ENCODE results near the gene CAV2.

Gene CAV2

DNA sequence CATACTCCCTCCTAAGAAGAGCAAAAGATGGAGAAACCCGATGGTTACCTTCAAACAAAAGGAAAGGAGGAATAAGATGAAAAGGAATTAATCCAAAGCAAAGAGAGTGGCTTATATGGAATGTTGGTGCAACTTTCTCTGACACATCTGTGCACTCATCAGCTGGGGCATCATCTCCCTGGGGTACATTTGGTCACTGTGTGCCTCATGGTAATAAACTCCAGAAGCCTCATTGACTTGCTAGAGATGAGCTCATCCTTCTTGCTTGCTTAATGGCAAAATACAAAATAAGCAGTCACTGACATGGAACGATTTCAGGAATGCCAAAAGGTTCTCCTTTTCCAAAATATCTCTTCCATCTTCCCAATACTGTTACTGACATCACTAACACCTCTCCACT is 47.8 kb downstream of the CAV2 start:
- no peaks in the 10 kb centered on the region for H3K36me3 ChIP-seq (replicated peaks in 1 of 2; ENCODE audit: control insufficient read depth in 2 of 2, insufficient read depth in 2 of 2, low read length in 2 of 2)
- DNase-seq (ENCODE audit: low spot score) = no peak
- H3K9ac ChIP-seq (ENCODE audit: low read depth, low read length, poor library complexity) = no peak overlapping the region
- no peak overlapping the region for H3K4me2 ChIP-seq (ENCODE audit: insufficient read depth, low read length, poor library complexity, severe bottlenecking)
- no CpG with 5 or more reads among the region's 2 CpGs for WGBS, 2 donors (ENCODE audit: extremely low coverage in 2 of 2, insufficient read length in 2 of 2, insufficient replicate concordance in 1 of 2)
- H2BK12ac ChIP-seq (ENCODE audit: low read length) = no peak overlapping the region
- H2BK5ac ChIP-seq (ENCODE audit: low read length) = no peak overlapping the region
- no peak overlapping the region for H3K23ac ChIP-seq (ENCODE audit: low read depth, low read length, poor library complexity)
- H3K14ac ChIP-seq (ENCODE audit: low read length) = no peak overlapping the region
- H3K27me3 ChIP-seq (ENCODE audit: control insufficient read depth in 3 of 3, insufficient read depth in 3 of 3, low read depth in 1 of 3, low read length in 3 of 3) = no peaks in the 10 kb centered on the region
- no peak overlapping the region for H3K18ac ChIP-seq (ENCODE audit: low read length)
- no peak overlapping the region for H3K4me3 ChIP-seq (ENCODE audit: low read length in 2 of 2)
- H2BK15ac ChIP-seq (ENCODE audit: low read length) = no peak overlapping the region
- no peaks in the 10 kb centered on the region for H3K9me3 ChIP-seq (replicated peaks in 1 of 2; ENCODE audit: control insufficient read depth in 2 of 2, insufficient read depth in 1 of 2, low read depth in 1 of 2, low read length in 2 of 2)
- no peak overlapping the region for H4K91ac ChIP-seq (ENCODE audit: low read depth, low read length, poor library complexity)
- no peaks in the 10 kb centered on the region for H3K79me1 ChIP-seq (ENCODE audit: low read depth, low read length)
- H2AK5ac ChIP-seq (ENCODE audit: low read depth, low read length) = no peak overlapping the region
- no peak overlapping the region for H3K27ac ChIP-seq (replicated peaks; ENCODE audit: low read length)
- no peak overlapping the region for H4K8ac ChIP-seq (ENCODE audit: low read depth, low read length)
- H3K4me1 ChIP-seq (ENCODE audit: control insufficient read depth in 2 of 2, insufficient read depth in 1 of 2, low read depth in 1 of 2, low read length in 2 of 2) = peaks cover 0 to 2% of the 10 kb centered on the region in 2 donors
- no peak overlapping the region for H2BK120ac ChIP-seq (ENCODE audit: low read depth, low read length)
- no peak overlapping the region for H2AFZ ChIP-seq (ENCODE audit: low read length)
- H3K4ac ChIP-seq (ENCODE audit: low read length) = no peak overlapping the region

GRCh38 chr7:116548506-116548905 is 49.0 kb downstream of the CAV2 start:
- no peaks in the 10 kb centered on the region for H3K9me3 ChIP-seq (replicated peaks in 1 of 2; ENCODE audit: control insufficient read depth in 2 of 2, insufficient read depth in 1 of 2, low read depth in 1 of 2, low read length in 2 of 2)
- no peak overlapping the region for H3K14ac ChIP-seq (ENCODE audit: low read length)
- no peak overlapping the region for H2AFZ ChIP-seq (ENCODE audit: low read length)
- H3K79me1 ChIP-seq (ENCODE audit: low read depth, low read length) = no peaks in the 10 kb centered on the region
- no peak overlapping the region for H3K9ac ChIP-seq (ENCODE audit: low read depth, low read length, poor library complexity)
- no peak overlapping the region for H4K91ac ChIP-seq (ENCODE audit: low read depth, low read length, poor library complexity)
- H3K36me3 ChIP-seq (replicated peaks in 1 of 2; ENCODE audit: control insufficient read depth in 2 of 2, insufficient read depth in 2 of 2, low read length in 2 of 2) = no peaks in the 10 kb centered on the region
- no peak overlapping the region for H3K4ac ChIP-seq (ENCODE audit: low read length)
- H3K23ac ChIP-seq (ENCODE audit: low read depth, low read length, poor library complexity) = no peak overlapping the region
- H4K8ac ChIP-seq (ENCODE audit: low read depth, low read length) = no peak overlapping the region
- H3K27ac ChIP-seq (replicated peaks; ENCODE audit: low read length) = no peak overlapping the region
- no peak for DNase-seq (ENCODE audit: low spot score)
- H3K4me3 ChIP-seq (ENCODE audit: low read length in 2 of 2) = no peak overlapping the region
- no peak overlapping the region for H2BK15ac ChIP-seq (ENCODE audit: low read length)
- no peak overlapping the region for H3K4me2 ChIP-seq (ENCODE audit: insufficient read depth, low read length, poor library complexity, severe bottlenecking)
- H2BK5ac ChIP-seq (ENCODE audit: low read length) = no peak overlapping the region
- H3K4me1 ChIP-seq (ENCODE audit: control insufficient read depth in 2 of 2, insufficient read depth in 1 of 2, low read depth in 1 of 2, low read length in 2 of 2) = peaks cover 0 to 2% of the 10 kb centered on the region in 2 donors
- no peak overlapping the region for H2AK5ac ChIP-seq (ENCODE audit: low read depth, low read length)
- no peak overlapping the region for H3K18ac ChIP-seq (ENCODE audit: low read length)
- H2BK12ac ChIP-seq (ENCODE audit: low read length) = no peak overlapping the region
- no peak overlapping the region for H2BK120ac ChIP-seq (ENCODE audit: low read depth, low read length)
- no peaks in the 10 kb centered on the region for H3K27me3 ChIP-seq (ENCODE audit: control insufficient read depth in 3 of 3, insufficient read depth in 3 of 3, low read depth in 1 of 3, low read length in 3 of 3)
- WGBS, 2 donors (ENCODE audit: extremely low coverage in 2 of 2, insufficient read length in 2 of 2, insufficient replicate concordance in 1 of 2) = no CpG with 5 or more reads among the region's 3 CpGs

GRCh38 chr7:116549370-116549769 is 49.8 kb downstream of the CAV2 start:
- H3K36me3 ChIP-seq (replicated peaks in 1 of 2; ENCODE audit: control insufficient read depth in 2 of 2, insufficient read depth in 2 of 2, low read length in 2 of 2) = no peaks in the 10 kb centered on the region
- no peak overlapping the region for H3K27ac ChIP-seq (replicated peaks; ENCODE audit: low read length)
- no peak overlapping the region for H3K23ac ChIP-seq (ENCODE audit: low read depth, low read length, poor library complexity)
- no peak overlapping the region for H2BK5ac ChIP-seq (ENCODE audit: low read length)
- H2AK5ac ChIP-seq (ENCODE audit: low read depth, low read length) = no peak overlapping the region
- no peak overlapping the region for H3K9ac ChIP-seq (ENCODE audit: low read depth, low read length, poor library complexity)
- H2AFZ ChIP-seq (ENCODE audit: low read length) = no peak overlapping the region
- no peak overlapping the region for H3K14ac ChIP-seq (ENCODE audit: low read length)
- H2BK12ac ChIP-seq (ENCODE audit: low read length) = no peak overlapping the region
- no peak overlapping the region for H2BK120ac ChIP-seq (ENCODE audit: low read depth, low read length)
- H3K4me1 ChIP-seq (ENCODE audit: control insufficient read depth in 2 of 2, insufficient read depth in 1 of 2, low read depth in 1 of 2, low read length in 2 of 2) = peaks cover 0 to 2% of the 10 kb centered on the region in 2 donors
- no peak overlapping the region for H3K4me2 ChIP-seq (ENCODE audit: insufficient read depth, low read length, poor library complexity, severe bottlenecking)
- no peak overlapping the region for H3K18ac ChIP-seq (ENCODE audit: low read length)
- no peaks in the 10 kb centered on the region for H3K9me3 ChIP-seq (replicated peaks in 1 of 2; ENCODE audit: control insufficient read depth in 2 of 2, insufficient read depth in 1 of 2, low read depth in 1 of 2, low read length in 2 of 2)
- H3K4me3 ChIP-seq (ENCODE audit: low read length in 2 of 2) = no peak overlapping the region
- H3K79me1 ChIP-seq (ENCODE audit: low read depth, low read length) = no peaks in the 10 kb centered on the region
- no peak overlapping the region for H3K4ac ChIP-seq (ENCODE audit: low read length)
- H2BK15ac ChIP-seq (ENCODE audit: low read length) = no peak overlapping the region
- no peak for DNase-seq (ENCODE audit: low spot score)
- H3K27me3 ChIP-seq (ENCODE audit: control insufficient read depth in 3 of 3, insufficient read depth in 3 of 3, low read depth in 1 of 3, low read length in 3 of 3) = no peaks in the 10 kb centered on the region
- no peak overlapping the region for H4K91ac ChIP-seq (ENCODE audit: low read depth, low read length, poor library complexity)
- H4K8ac ChIP-seq (ENCODE audit: low read depth, low read length) = no peak overlapping the region

- Histone ChIP-seq H3K23ac (ENCODE audit: low read depth, low read length, poor library complexity) (no peak overlapping the region), H3K4me1 (ENCODE audit: control insufficient read depth in 2 of 2, insufficient read depth in 1 of 2, low read depth in 1 of 2, low read length in 2 of 2) (peaks cover 0 to 2% of the 10 kb centered on the region in 2 donors), H2AFZ (ENCODE audit: low read length) (no peak overlapping the region), H3K27me3 (ENCODE audit: control insufficient read depth in 3 of 3, insufficient read depth in 3 of 3, low read depth in 1 of 3, low read length in 3 of 3) (no peaks in the 10 kb centered on the region), H3K18ac (ENCODE audit: low read length) (no peak overlapping the region), H4K91ac (ENCODE audit: low read depth, low read length, poor library complexity) (no peak overlapping the region), H2AK5ac (ENCODE audit: low read depth, low read length) (no peak overlapping the region), H3K4me3 (ENCODE audit: low read length in 2 of 2) (no peak overlapping the region), H3K27ac (replicated peaks; ENCODE audit: low read length) (no peak overlapping the region), H3K79me1 (ENCODE audit: low read depth, low read length) (no peaks in the 10 kb centered on the region), H2BK120ac (ENCODE audit: low read depth, low read length) (no peak overlapping the region), H2BK15ac (ENCODE audit: low read length) (no peak overlapping the region), H2BK5ac (ENCODE audit: low read length) (no peak overlapping the region), H4K8ac (ENCODE audit: low read depth, low read length) (no peak overlapping the region), H3K9ac (ENCODE audit: low read depth, low read length, poor library complexity) (no peak overlapping the region), H3K4me2 (ENCODE audit: insufficient read depth, low read length, poor library complexity, severe bottlenecking) (no peak overlapping the region), H3K14ac (ENCODE audit: low read length) (no peak overlapping the region), H2BK12ac (ENCODE audit: low read length) (no peak overlapping the region), H3K9me3 (replicated peaks in 1 of 2; ENCODE audit: control insufficient read depth in 2 of 2, insufficient read depth in 1 of 2, low read depth in 1 of 2, low read length in 2 of 2) (no peaks in the 10 kb centered on the region), H3K36me3 (replicated peaks in 1 of 2; ENCODE audit: control insufficient read depth in 2 of 2, insufficient read depth in 2 of 2, low read length in 2 of 2) (no peaks in the 10 kb centered on the region), H3K4ac (ENCODE audit: low read length) (no peak overlapping the region)
- no peak for DNase-seq (ENCODE audit: low spot score)
- WGBS, 2 donors (ENCODE audit: extremely low coverage in 2 of 2, insufficient read length in 2 of 2, insufficient replicate concordance in 1 of 2) = no CpG with 5 or more reads among the region's 5 CpGs
Measured at GRCh38 chr7:116551692-116552091, 52.2 kb downstream of the CAV2 start.

Measured in neuronal stem cell (in vitro differentiated cells).